K562 (cell line): ENCODE data around the gene OTC. TPM values are rescaled to one million over a fixed set of nuclear protein-coding genes. Genes with fewer than 3 reads are reported as not detected.

Experiments used
- ARID4B ChIP-seq: sonication (generic); formaldehyde crosslinking; IDR thresholded peaks from 2 replicates; pipeline ENCODE4 v1.8.0; 2022; ENCODE audit warnings: mild to moderate bottlenecking, missing genetic modification reagents
- ELF4 ChIP-seq: fragments of 450-650 bp; formaldehyde crosslinking; IDR thresholded peaks from 2 replicates; pipeline ENCODE4 v1.4.0; 2022; ENCODE audit warnings: missing genetic modification characterization
- IFI16 ChIP-seq: fragments of 250-450 bp; sonication (Bioruptor Pico); IDR thresholded peaks from 2 replicates; pipeline ENCODE4 v2.1.2; 2022; ENCODE audit warnings: mild to moderate bottlenecking, inconsistent platforms
- KDM1A ChIP-seq, 2 experiments: fragments of 450-650 bp; IDR thresholded peaks; 2 replicates each; pipeline ENCODE4 v1.6.1; 2016; ENCODE audit warnings: mild to moderate bottlenecking in 2 of 2
- KLF16 ChIP-seq: IDR thresholded peaks from 2 replicates; pipeline ENCODE4 v1.6.1; 2016; ENCODE audit warnings: antibody characterized with exemption
- PATZ1 ChIP-seq: fragments of 250-450 bp; sonication (Bioruptor Pico); IDR thresholded peaks from 2 replicates; pipeline ENCODE4 v1.5.0; 2020; ENCODE audit warnings: mild to moderate bottlenecking, borderline replicate concordance
- PTRF ChIP-seq: fragments of 450-650 bp; IDR thresholded peaks from 2 replicates; pipeline ENCODE4 v1.6.1; 2016; ENCODE audit warnings: mild to moderate bottlenecking, missing genetic modification characterization, missing compliant biosample characterization
- RB1 ChIP-seq: fragments of 450-650 bp; IDR thresholded peaks from 2 replicates; pipeline ENCODE4 v1.6.1; 2017; ENCODE audit warnings: low read depth, mild to moderate bottlenecking
- RFX1 ChIP-seq: fragments of 450-650 bp; IDR thresholded peaks from 2 replicates; pipeline ENCODE4 v1.6.1; 2016; ENCODE audit warnings: mild to moderate bottlenecking, moderate library complexity
- RUNX1 ChIP-seq: sonication (generic); IDR thresholded peaks from 2 replicates; pipeline ENCODE4 v1.6.1; 2016; ENCODE audit warnings: antibody characterized with exemption, low read depth
- SFPQ ChIP-seq: fragments of 200-400 bp; formaldehyde crosslinking; IDR thresholded peaks from 2 replicates; pipeline ENCODE4 v1.6.1; 2017; ENCODE audit warnings: mild to moderate bottlenecking, low read depth, low read length, moderate library complexity
- SMAD1 ChIP-seq: fragments of 150-350 bp; IDR thresholded peaks from 2 replicates; pipeline ENCODE4 v1.6.1; 2014; ENCODE audit warnings: low read length, low read depth; ENCODE audit not compliant: partially characterized antibody
- STAT5A ChIP-seq: IDR thresholded peaks from 2 replicates; pipeline ENCODE4 v1.6.1; 2012; ENCODE audit warnings: low read length, inconsistent platforms, borderline replicate concordance
- ZNF324 ChIP-seq: fragments of 250-450 bp; sonication (Bioruptor Pico); IDR thresholded peaks from 2 replicates; pipeline ENCODE4 v1.4.0; 2020; ENCODE audit warnings: mild to moderate bottlenecking
- polyA plus RNA-seq, 8 experiments: library from polyadenylated mRNA; depleted of rRNA in 4 of 8; stranded (reverse) in 5 of 8; unstranded in 3 of 8; fragments of >200 nt; fragmentation: Nextera tagmentation in 2 of 8; fragmentation: Illumina TruSeq in 1 of 8; extraction: Ambion mirVana in 2 of 8; extraction: Trizol in 1 of 8; gene quantifications; 2 replicates each; pipeline versions ENCODE4 v1.2.1 to v1.2.3, GENCODE V29; 2011 to 2014; ENCODE audit warnings: inconsistent platforms in 1 of 8, missing spikeins in 1 of 8
- total RNA-seq, 7 experiments: library from RNA; depleted of rRNA in 6 of 7; stranded (reverse); fragments of >200 nt in 6 of 7; fragmentation: Illumina TruSeq in 2 of 7; extraction: Trizol in 2 of 7; gene quantifications; 2 replicates each; pipeline versions ENCODE4 v1.2.1 to v1.2.3, GENCODE V29; 2011 to 2021; ENCODE audit warnings: low replicate concordance in 1 of 7
- TF ChIP-seq, protein P1 (sequence below): fragments of 250-450 bp; sonication (Bioruptor Pico); IDR thresholded peaks from 2 replicates; pipeline ENCODE4 v1.4.0; 2020; ENCODE audit warnings: mild to moderate bottlenecking, moderate library complexity
- TF ChIP-seq, protein P2 (sequence below): fragments of 450-650 bp; formaldehyde crosslinking; IDR thresholded peaks from 2 replicates; pipeline ENCODE4 v1.4.0; 2020; ENCODE audit warnings: mild to moderate bottlenecking, mixed read lengths

OTC gene
- total and polyA plus RNA-seq, 9 of the 15 experiments (the other 6 are each of a cell fraction or from before 2014, with no cell fraction given), result not detected

- TF ChIP-seq KLF16 (peak; percentile 76), ARID4B (CRISPR knock-in tag) (peak; percentile 69; the same call in 1 of the 2 replicates), KDM1A (IDR thresholded peaks at IDR 0.05) (no peak), STAT5A (no peak), PTRF (tag) (no peak), RB1 (peak; percentile 67; the same call in 1 of the 2 replicates), PATZ1 (no peak), IFI16 (CRISPR knock-in tag) (no peak), RFX1 (peak; percentile 91), ZNF324 (no peak), RUNX1 (no peak; the same call in 1 of the 2 replicates), SMAD1 (no peak), SFPQ (no peak), ELF4 (CRISPR knock-in tag) (no peak)
- TF ChIP-seq, protein P1, sequence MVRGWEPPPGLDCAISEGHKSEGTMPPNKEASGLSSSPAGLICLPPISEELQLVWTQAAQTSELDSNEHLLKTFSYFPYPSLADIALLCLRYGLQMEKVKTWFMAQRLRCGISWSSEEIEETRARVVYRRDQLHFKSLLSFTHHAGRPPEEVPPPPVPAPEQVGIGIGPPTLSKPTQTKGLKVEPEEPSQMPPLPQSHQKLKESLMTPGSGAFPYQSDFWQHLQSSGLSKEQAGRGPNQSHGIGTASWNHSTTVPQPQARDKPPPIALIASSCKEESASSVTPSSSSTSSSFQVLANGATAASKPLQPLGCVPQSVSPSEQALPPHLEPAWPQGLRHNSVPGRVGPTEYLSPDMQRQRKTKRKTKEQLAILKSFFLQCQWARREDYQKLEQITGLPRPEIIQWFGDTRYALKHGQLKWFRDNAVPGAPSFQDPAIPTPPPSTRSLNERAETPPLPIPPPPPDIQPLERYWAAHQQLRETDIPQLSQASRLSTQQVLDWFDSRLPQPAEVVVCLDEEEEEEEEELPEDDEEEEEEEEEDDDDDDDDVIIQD (CRISPR knock-in tag), result no peak
- TF ChIP-seq, protein P2, sequence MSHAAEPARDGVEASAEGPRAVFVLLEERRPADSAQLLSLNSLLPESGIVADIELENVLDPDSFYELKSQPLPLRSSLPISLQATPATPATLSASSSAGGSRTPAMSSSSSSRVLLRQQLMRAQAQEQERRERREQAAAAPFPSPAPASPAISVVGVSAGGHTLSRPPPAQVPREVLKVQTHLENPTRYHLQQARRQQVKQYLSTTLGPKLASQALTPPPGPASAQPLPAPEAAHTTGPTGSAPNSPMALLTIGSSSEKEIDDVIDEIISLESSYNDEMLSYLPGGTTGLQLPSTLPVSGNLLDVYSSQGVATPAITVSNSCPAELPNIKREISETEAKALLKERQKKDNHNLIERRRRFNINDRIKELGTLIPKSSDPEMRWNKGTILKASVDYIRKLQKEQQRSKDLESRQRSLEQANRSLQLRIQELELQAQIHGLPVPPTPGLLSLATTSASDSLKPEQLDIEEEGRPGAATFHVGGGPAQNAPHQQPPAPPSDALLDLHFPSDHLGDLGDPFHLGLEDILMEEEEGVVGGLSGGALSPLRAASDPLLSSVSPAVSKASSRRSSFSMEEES (CRISPR knock-in tag), result no peak
Observed at GRCh38 chrX:38327007-38327774, 25.2 kb upstream of the OTC start, which contains the start of gene RPGR (continued).
